HG02870 (cell line): ENCODE measurements around the gene ZSWIM1.
"Not testable (repeated sequence)": the region's sequence is repeated elsewhere in the genome, so short reads cannot be mapped to it uniquely, and the experiment has no call there.

ENCODE experiments used
- ATAC-seq: cut with Tn5 transposase; IDR thresholded peaks from one replicate; pipeline ENCODE4 v1.9.1; 2021; ENCODE audit warnings: mild to moderate bottlenecking, moderate library complexity; ENCODE audit not compliant: unreplicated experiment

Gene ZSWIM1

GRCh38 chr20:45925821-45926506, 44.9 kb downstream of the ZSWIM1 start:
- no peak for ATAC-seq

GRCh38 chr20:45926731-45927070, 45.7 kb downstream of the ZSWIM1 start:
- no peak for ATAC-seq

- ATAC-seq, result no peak
Observed at GRCh38 chr20:45927071-45927878, 46.2 kb downstream of the ZSWIM1 start.

DNA sequence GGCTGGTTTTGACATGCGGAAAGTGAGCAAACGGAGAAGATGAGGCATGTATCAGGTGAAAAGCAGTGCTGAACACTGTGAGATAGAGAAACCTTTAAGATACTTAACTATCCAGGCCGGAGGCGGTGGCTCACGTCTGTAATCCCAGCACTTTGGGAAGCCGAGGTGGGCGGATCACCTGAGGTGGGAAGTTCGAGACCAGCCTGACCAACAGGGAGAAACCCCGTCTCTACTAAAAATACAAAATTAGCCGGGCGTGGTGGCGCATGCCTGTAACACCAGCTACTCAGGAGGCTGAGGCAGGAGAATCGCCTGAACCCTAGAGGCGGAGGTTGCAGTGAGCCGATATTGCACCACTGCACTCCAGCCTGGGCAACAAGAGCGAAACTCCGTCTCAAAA, 50.7 kb downstream of the ZSWIM1 start:
- ATAC-seq, result not testable (repeated sequence)

DNA sequence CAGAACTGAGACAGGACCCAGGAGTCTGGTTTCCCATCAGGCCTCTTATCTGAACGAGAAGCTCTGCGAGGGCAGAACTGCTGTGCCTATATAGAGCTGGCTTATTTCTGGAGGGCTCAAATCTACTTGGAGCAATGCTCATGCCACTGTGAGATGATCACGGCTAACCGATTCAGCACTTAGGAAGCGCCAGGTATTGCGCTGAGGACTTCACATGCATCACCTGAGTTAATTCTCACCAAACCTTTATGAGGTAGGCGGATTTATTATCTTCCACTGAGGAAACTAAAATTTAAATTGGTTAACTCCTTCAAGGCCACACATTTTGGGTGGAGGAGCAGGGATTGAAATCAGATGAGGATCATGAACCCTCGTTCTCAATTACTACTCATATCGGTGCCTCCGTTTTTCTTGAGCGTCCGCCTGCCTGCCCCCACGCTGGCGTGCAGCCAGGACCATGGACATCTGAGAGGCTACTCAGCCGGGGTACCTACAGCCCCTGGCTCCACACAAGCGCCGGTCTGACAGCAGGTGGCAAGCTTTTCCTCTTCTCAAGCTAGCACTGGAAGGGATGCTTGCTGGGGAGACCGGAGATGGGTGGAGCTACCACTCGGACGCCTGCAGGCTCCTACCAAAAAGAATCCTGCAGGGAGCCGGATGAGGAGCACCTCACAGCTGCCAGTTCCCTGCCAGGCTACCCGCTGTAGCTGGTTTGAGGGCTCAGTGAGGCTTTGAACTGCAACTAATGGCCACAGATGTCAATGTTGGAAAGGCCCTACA, 52.4 kb downstream of the ZSWIM1 start:
- no peak for ATAC-seq

DNA sequence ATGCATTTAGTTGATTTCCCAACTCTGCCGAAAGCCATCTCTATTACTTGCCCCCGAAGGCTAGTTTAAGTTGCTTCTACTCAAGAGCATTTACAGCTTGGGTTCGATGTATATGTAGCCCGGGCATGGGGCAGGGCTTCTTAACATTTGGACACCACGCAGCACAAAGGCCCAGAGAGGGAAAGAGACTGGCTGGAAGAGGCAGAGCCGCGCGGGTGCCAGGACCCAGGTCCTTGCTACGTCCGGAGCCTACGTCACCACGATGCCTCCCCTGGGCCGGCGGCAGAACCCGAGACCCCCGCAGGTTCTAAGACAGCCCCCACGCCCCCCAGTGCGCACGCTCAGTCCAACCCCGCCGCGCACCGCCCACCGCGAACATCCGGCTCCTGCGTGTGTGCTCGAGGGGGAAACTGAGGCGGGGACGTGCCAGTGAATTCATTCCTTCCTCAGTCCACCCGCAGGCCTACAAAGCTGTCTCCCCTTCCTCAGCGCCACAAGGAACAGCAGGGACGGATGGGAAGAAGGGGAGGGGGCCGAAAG, 53.1 kb downstream of the ZSWIM1 start:
- peak; percentile 14 for ATAC-seq
